ENCODE data around the gene TENM4. TPM values are rescaled to one million over a fixed set of nuclear protein-coding genes. Genes with fewer than 3 reads are reported as not detected.

Gene TENM4
- total RNA-seq, 1 donor from 2014 or later, result under 0.01 TPM

DNA sequence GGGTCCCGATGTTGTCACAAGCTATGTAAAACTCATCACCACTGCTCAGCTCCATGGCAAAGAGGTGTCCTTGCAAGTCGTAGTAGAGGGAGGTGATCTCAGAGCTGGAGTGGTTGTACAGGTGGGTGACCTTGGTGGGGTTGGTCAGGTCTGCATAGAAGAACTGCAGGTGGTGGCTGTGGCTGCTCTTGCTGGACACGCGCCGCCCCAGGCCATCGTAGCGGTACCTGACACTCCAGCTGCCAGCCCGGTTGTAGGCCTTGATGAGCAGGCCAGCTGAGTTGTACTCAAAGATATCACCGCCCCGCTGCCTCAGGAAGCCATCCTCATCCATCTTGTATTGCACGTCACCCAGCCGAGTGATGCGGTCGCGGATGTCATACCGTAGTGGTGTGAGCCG, 771.6 kb downstream of the TENM4 start:
- DNase-seq (ENCODE audit: low read depth in 2 of 2), result no peak

DNA sequence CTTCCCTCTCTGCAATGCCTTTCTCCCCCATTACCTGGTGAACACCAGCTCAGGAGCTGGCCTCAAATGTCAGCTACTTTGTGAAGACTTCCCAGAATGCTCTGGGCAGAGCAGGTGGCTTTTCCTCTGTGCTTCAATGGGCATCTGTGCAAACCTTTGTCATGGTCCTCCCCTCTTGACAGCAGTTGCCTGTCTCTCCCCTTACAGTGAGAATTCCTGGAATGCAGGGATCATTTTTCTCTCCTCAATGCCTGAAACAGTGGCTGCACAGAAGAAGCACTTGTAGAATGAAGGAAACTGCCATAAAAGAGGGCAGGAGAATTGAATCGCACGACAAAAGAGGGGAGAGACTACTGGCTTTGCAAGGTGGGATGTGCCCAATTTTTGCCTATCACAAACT, 773.4 kb downstream of the TENM4 start:
- DNase-seq (ENCODE audit: low read depth in 2 of 2), result no peak

DNA sequence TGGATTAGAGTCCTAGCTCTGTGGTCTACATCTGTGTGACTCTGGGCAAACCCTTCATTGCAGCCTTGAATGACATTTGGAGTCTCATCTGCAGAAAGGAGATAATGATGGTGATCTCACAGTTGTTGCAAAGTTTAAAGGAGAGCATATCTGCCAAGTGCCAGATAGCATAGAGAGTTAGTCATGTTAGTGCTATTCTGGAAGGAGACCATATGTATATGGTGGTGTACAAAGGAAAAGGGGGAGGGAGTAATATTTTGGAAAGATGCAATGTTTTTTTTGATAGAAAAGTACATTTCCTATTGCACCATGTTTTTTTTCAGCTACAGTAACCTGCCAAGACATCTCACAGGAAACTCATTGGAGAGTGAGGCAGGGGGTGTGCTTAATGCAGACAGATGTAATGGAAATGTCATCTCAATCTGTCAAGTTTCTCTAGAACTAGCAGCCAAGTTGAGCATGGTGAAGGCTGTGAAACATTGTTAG, 774.1 kb downstream of the TENM4 start:
- no peak for DNase-seq (ENCODE audit: low read depth in 2 of 2)

DNA sequence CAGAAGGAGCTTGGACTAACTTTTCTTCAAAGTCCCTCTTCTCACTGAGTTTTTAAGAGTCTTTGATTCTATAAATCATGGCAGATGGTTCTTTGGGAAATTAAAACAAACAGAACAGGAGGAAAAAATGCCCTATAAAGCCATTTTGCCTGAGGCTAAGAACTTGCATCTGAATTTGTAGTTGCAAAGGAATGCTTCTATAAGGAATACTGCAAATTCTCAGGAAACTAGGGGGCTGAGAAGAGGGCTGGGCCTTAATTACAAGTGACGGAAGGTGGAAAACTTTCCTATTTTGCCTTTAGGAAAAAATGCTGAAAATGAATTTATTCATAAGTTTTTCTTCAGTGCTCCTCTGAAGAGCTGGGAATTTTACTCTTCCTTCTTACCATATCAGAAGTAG, 776.2 kb downstream of the TENM4 start:
- no peak for DNase-seq (ENCODE audit: low read depth in 2 of 2)

DNA sequence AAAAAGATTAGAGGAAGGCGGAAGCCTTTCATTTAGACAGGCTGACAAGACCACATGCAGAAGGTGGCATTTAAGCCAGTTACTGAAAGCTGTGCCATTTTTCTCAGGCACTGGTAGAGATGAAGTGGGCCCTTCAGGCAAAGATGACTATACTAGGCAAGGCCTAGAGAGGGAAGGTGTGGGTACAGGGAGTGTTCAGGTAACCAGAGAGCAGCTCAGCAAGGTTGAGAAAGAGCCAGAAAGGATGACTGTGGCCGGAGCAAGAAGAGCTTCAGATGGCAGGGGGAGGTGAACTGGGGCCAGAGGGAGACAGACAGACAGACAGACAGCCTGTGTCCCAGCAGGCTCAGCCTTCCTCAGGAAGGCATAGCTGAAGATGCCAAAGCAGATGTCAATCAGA, 778.0 kb downstream of the TENM4 start:
- DNase-seq (ENCODE audit: low read depth in 2 of 2), result no peak

DNA sequence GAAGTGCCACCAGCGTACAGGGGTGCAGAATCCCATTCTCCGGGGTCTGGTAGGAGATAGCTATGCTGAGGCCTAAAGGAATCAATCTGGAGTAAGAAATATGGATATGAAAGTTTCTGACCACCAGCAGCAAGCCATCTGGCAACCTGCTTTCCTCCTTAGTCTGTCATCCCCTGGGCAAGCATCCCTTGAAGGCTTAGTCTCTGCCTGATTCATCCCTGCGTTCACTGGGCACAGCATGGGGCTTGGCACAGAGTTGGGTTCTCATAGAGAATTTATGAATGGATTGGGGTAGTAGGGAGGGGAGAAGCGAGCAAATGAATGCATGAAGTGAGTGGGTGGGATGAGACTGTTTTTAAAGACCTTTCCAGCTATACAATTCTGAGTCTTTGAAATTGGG, 780.4 kb downstream of the TENM4 start:
- no peak for DNase-seq (ENCODE audit: low read depth in 2 of 2)

DNA sequence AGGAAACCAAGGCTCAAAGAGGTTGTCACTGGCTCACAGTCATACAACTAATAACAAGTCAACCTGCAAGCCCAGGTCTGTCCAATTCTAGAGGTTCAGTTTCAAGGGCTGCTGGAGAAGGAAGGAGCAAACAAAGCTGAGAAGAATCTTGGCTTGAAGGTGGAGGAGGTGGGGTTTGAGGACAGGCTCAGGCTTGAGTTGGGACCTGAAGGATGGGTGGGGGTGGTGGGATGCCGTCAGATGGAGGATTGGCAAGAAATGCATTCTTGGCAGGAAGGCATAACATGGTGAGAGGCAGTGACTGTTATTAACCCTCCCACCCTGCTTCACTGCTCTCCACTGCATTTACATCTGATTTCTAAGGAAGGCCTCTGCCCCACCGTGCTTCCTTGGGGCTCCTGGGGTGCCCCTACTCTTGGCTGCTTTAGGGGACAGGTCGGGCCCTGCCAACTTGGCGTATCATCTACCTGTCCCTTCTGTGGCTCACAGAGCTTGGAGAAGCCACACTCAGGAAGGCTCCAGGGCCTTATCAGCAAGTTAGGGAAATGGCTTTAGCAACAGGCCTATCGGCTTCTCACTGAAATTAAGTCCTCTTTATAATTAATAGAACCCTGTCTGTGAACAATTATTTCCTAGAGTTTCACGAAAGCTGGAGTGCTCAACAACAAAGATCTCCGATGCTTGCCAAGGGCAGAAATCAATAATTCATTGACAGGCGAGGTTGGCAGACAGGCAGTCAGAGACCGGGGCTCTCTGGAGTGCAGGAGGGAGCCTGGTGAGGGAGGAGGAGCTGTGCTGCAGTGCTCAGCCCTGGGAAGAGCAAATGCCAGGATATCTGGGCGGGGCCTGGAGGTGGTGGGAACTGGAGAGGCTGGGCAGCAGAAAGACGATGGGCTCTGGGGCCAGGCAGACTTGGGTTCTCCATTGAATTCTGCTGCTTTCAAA, 781.2 kb downstream of the TENM4 start:
- no peak for DNase-seq (ENCODE audit: low read depth in 2 of 2)

DNA sequence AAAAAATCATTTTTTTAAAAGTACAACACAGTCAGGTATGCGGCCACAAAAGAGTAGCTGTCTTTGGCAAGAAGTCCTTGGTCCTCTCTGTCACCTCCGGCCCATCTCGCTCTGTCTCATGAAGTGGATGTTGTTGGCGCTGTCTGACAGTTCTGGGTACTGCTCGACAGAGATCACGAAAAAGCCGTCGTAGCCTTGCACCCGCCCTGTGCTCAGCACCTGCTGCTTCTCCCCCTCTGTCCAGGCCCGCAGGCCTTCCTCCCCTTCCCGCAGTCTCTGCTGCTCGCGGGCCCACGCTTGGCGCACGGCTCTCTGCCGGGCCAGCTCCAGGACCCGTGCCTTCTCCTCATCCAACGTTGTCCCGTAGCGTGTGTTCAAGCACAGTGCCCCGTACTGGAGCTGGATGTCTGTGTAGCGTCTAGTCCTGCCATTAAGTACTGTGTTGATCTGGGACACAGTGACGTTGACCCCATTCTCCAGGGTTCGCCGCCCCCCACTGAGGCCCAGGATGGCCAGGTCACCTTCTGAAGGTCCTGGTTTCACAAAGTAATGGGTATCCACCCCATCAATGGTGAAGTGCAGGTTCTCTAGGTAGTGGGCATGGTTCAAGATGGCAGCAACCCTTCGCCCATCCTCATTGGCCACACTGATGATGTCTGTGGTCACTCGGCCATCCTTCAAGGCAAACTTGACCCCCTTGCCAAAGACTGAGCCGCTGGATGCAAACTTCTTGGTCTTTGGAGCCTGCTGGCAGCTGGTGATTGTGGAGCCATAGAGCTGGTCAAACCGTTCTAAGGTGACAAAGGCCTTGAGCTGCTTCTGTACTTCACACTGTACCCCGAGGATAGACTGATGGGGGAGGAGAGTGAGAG, 782.6 kb downstream of the TENM4 start:
- no peak for DNase-seq (ENCODE audit: low read depth in 2 of 2)

DNA sequence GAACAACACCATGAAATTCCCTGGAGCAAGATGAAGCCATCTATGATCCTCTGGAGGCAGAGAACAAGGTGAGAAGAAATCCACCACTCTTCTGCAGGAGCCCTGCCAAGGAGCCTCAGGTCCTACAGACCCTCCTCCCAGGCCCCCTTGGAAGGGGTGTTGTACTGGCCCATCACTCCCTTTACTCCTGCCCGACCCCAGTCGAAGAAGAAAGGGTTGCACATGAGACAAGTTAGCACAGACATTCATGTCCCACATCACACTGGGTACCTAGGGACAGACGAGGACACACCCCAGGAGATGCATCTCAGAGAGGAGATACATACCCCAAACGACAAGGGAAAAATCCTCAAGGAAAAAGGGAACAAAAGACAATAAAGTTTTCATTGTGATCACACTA, 783.4 kb downstream of the TENM4 start:
- no peak for DNase-seq (ENCODE audit: low read depth in 2 of 2)

DNA sequence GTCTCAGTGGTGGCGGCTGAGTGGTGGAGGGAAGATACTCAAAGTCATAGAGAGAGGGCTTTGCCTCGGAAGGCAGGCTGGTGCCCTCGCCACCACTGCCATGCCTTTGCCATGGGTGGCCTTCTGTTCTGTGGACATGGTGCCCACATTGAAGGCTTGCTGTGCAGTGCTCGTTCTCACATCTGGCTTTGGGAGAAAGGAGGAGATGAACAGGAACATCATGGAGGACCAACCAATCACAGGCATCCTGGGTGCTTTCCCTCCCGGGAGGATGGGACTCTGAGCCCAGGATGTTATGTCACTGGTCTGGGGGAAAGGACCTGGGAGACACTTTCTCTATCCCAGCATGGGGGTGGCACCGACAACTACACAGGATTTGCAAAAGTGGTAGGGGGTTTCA, 783.8 kb downstream of the TENM4 start:
- DNase-seq (ENCODE audit: low read depth in 2 of 2), result no peak

DNA sequence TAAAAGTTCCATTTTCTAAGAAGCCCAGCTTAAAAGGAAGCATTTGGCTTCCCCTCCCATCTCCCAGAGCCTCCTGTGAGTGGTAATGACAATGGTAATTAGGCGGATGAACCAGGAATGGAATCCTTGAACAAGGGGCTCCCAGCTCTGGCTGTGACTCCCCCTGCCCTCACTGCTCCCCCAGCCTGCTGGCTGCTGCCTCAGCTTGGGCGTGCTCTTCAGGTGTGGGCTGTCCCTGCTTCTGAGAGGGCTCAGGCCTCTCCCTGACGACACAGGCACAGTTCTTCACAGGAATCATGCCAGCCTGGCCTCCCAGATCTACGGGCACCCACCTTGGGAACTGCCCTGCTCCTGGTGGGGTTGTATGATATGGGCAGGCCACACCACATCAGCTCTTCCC, 784.5 kb downstream of the TENM4 start:
- no peak for DNase-seq (ENCODE audit: low read depth in 2 of 2)

DNA sequence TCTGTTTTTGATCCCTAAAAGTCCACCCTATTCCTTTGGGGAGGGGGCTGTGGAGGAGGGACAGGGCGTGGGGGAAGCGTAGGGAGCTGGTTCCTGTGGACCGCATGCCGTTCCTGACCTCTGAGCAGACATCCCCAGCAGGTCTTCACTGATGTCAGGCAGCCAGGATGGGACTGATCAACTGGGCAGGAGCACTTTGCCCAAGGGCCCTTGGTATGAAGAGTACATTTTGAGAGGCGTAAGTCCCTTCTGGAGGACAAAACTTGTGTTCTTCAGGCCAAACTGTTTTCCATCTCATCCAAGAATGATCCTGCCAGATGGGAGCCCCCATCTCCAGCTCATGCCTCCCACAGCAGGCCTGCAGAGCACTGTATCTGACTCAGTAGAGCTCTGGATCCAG, 785.3 kb downstream of the TENM4 start:
- no peak for DNase-seq (ENCODE audit: low read depth in 2 of 2)

DNA sequence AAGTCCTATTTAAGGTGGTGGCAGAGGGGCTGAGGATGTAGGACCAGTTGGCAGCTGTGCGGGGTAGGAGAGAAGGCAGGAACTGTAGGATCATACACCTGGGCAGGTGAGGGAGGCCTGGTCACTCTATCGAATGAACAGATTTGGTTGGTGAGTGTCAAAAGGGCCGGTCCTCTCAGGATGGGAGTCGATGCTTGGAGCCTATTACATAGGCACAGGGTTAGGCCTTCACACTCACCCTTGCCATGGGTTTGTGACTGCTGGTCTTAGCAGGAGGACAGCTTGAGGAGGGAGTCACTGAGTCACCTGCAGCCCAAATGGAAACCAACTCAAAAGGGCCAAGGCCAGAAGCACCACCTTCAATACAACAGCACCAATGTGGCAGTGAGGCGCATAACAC, 786.0 kb downstream of the TENM4 start:
- no peak for DNase-seq (ENCODE audit: low read depth in 2 of 2)

DNA sequence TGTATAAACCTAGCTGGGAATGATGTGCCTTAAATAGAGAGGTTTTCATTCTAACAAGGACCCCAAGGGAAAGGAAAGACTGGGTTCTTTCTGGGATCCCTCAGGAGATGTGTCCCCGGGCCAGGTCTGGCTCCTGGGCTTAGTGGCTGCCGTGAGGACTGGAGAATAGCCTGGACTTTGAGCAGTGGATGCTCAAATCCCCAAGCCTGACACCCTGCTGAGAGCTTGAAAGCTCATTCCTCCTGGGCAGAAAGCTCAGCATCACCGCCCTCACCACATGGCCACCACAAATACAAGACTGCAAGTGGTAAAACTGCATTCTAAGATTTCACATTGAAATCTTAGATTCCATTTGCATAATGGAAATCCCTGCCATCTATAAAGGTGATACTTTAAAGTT, 786.8 kb downstream of the TENM4 start:
- DNase-seq (ENCODE audit: low read depth in 2 of 2), result no peak

DNA sequence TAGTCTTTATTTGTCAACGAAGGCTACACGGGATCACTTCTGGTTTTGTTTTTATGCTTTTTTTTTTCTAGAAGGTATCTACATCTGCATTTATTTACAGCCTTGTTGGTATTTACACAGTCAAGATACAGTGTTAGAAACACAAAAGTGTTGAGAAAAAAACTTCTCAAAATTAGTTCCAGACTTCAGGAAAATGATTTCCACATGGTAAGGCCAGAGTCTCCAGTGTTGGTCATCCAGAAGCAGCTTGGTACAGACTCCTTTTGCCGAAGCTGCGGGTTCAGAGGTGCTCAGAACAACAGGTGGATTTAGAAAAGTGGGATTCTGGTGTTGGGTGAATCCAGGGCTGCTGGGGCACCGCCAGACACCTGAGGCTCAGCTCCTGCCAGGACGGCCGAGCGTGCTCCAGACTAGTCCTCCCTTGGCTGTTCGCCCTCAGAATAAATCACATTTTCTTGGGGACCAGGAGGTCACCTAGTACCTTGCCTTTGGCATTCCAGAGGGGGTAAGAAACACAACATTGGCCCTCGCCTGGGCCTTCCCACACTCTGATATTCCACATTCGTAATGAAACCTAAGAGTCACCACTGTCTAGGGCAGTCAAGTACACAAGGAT, 787.4 kb downstream of the TENM4 start:
- no peak for DNase-seq (ENCODE audit: low read depth in 2 of 2)

DNA sequence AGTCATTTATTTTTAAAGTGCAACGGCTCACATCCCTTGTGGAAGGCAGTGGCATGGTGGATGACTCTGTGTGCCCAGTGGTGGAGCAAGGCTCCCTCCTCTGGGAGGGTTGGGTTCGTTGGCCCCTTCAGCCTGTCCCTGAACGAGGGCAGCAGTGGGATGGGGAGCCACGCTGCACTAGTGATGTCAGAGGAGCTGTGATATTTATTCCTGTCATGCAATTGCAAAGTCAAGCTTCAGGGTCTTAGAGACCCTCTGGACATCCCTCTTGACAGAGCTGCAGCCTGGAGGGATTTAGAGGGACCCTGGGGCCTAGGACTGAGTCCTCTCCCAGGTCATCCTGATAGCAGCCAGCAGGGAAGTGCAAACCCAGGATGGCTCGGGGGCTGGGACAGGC, 788.0 kb downstream of the TENM4 start:
- no peak for DNase-seq (ENCODE audit: low read depth in 2 of 2)

DNA sequence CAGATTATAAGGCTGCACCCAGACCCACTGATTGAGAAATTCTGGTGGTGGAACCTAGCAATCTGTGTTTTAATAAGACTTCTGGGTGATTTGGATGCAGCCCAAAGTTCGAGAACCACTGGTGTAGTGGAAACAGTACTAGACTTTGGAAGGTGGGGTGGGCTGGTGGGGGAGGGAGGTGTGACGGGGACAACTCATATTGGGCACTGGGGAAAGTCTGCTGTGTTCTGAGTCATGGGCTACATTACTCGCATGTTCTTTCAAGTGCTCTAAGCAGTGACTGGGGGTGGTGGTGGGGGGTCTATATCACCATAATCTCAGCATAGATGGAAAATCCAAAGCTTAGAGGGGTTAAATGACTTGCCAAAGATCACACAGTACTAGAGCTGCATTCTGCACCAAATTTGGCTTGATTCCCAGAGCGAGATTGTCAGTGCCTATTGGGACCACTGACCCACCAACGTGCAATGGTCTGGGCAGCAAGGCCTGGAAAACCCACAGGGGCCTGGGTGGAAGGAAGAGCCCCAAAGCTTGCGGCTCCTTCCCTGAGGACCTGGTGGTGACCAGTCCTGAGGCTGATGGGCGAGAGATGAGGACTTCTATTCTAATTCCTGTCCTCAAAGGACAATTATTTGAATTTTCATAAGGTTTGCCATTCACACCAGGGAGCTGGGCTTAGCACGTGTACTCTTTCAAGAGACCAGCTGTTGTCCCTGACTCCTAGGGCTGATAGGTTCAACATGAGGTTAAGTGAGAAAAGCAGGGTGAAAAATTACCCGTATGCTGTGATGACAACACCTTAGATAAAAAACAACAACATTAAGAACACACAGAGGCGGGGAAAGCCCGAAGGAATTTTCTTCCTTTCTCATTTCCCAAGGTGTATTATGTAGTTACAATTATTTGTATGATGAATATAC, 788.6 kb downstream of the TENM4 start:
- DNase-seq (ENCODE audit: low read depth in 2 of 2), result no peak

DNA sequence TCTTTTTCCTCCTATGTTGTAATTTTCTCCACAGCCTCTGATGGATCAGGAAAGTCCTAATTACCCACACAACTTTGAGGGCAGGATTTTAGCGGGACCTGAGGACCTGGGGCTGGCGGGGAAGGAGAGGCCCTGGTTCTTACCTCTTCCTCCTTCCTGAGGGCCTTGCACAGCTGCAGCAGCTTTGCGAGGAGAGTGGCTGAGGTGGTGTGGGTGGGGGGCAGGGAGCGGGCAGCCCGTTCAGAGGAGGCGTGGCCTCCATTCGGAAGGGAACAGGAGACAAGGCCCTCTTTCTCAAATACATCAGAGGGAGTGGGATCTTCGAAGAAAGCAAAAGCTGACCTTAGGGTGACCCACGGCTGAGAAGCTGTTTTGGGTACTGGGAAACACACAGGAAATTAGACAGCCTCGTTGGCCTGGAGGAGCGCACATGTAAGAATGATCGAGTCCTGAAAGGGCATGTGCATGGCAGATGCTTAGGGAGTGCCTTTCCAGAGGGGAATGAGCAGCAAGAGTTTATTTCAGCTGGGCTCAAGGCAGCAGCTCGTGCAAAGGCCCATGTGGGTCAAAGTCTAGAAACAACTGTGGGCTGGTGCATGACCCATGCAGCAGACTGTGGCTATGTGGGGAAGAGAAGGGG, 789.6 kb downstream of the TENM4 start:
- DNase-seq (ENCODE audit: low read depth in 2 of 2), result no peak

DNA sequence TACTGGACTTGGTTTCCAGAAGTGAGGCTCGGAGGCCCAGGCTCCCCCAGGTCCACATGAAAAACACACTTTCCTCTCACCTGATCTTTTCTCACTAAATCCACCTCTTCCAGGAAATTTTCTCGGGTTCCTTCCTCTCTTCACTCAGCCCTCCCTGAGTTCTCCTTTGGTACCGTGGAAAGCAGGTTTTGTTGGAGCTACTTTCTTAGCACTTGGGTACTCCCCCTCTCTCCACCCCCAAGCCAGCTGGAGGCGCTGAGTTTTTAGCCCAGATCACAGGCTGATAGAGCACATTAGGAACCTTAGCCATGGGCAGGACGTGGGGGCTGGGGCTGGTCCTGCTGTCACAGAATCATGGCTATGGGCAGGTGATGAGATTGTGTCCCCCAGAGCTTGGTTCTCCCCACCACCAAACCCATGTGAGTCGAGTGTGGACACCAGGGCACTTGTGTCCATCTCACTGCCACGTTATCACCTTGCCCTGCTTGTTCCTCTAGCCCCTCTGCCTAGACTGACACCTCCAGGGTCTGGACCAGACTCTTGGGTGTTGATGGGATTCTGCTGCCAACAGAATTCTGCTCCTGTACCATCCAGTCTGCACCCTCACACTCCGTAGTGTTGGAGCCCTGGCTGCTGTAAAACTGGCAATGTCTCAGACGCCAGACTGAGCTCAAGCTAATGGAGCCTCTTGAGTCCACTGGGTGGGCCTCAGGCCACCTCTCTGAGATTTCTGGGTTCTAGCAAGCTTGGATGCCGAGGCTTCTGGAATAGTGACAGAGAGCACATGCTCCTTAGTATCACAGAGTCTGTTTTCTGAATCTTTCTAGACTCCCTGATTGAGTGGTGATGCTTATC, 791.2 kb downstream of the TENM4 start:
- DNase-seq (ENCODE audit: low read depth in 2 of 2), result no peak

Data from dermis microvascular lymphatic vessel endothelial cell (primary cell).